MM.1S (cell line): ENCODE results near the gene PROX2.

Source experiments
- DNase-seq: peaks from one replicate; pipeline ENCODE4 v3.0.0-alpha.2; 2015
- H2AFZ ChIP-seq: fragments of 300-600 bp; sonication (generic); 2 replicates; pipeline ENCODE4 v1.6.0; 2016; ENCODE audit warnings: antibody characterized with exemption, low read length
- H3F3A ChIP-seq: fragments of 300-600 bp; sonication (generic); 2 replicates; pipeline ENCODE4 v1.6.1; 2016; ENCODE audit warnings: mild to moderate bottlenecking, antibody characterized with exemption, low read length, moderate library complexity, mixed read lengths; ENCODE audit not compliant: insufficient read depth
- H3K27ac ChIP-seq: fragments of 300-600 bp; sonication (generic); 2 replicates; pipeline ENCODE4 v1.5.1; 2016; ENCODE audit warnings: mild to moderate bottlenecking, low read length
- H3K27me3 ChIP-seq: fragments of 300-600 bp; sonication (generic); replicated peaks from 2 replicates; pipeline ENCODE4 v1.6.0; 2016; ENCODE audit warnings: low read length; ENCODE audit not compliant: insufficient read depth
- H3K36me3 ChIP-seq: fragments of 300-600 bp; sonication (generic); replicated peaks from 2 replicates; pipeline ENCODE4 v1.6.1; 2016; ENCODE audit warnings: mild to moderate bottlenecking, low read length, mixed read lengths; ENCODE audit not compliant: insufficient read depth
- H3K4me1 ChIP-seq: fragments of 300-600 bp; sonication (generic); 2 replicates; pipeline ENCODE4 v1.6.1; 2016; ENCODE audit warnings: low read length, mixed read lengths
- H3K4me2 ChIP-seq: fragments of 300-600 bp; sonication (generic); 2 replicates; pipeline ENCODE4 v1.6.0; 2016; ENCODE audit warnings: low read depth, low read length
- H3K4me3 ChIP-seq: fragments of 300-600 bp; sonication (generic); 2 replicates; pipeline ENCODE4 v1.5.1; 2016; ENCODE audit warnings: low read length, mixed read lengths
- H3K79me2 ChIP-seq: fragments of 300-600 bp; sonication (generic); 2 replicates; pipeline ENCODE4 v1.6.1; 2016; ENCODE audit warnings: mixed run types, low read length, mixed read lengths
- H3K9ac ChIP-seq: fragments of 300-600 bp; sonication (generic); 2 replicates; pipeline ENCODE4 v1.6.1; 2016; ENCODE audit warnings: low read length, mixed read lengths
- H3K9me2 ChIP-seq: fragments of 300-600 bp; sonication (generic); replicated peaks from 2 replicates; pipeline ENCODE4 v1.6.1; 2016; ENCODE audit warnings: mild to moderate bottlenecking, low read length, mixed read lengths; ENCODE audit not compliant: insufficient read depth
- H3K9me3 ChIP-seq: fragments of 300-600 bp; sonication (generic); replicated peaks from 2 replicates; pipeline ENCODE4 v1.6.1; 2016; ENCODE audit warnings: mild to moderate bottlenecking, low read length, mixed read lengths; ENCODE audit not compliant: insufficient read depth
- H4K20me1 ChIP-seq: fragments of 300-600 bp; sonication (generic); 2 replicates; pipeline ENCODE4 v1.6.1; 2016; ENCODE audit warnings: mild to moderate bottlenecking, low read length, moderate library complexity, mixed read lengths; ENCODE audit not compliant: insufficient read depth
- EZH2 ChIP-seq: fragments of 300-600 bp; sonication (generic); optimal IDR thresholded peaks from 2 replicates; pipeline ENCODE3; 2017; ENCODE audit warnings: low read depth, mild to moderate bottlenecking, antibody characterized with exemption, low read length, mixed read lengths
- EZH2phosphoT487 ChIP-seq: fragments of 300-600 bp; sonication (generic); IDR thresholded peaks from 2 replicates; pipeline ENCODE4 v1.6.1; 2018; ENCODE audit warnings: antibody characterized with exemption, low read length
- TF ChIP-seq, protein P1 (sequence below): fragments of 300-600 bp; sonication (generic); IDR thresholded peaks from 2 replicates; pipeline ENCODE4 v1.5.1; 2016; ENCODE audit warnings: antibody characterized with exemption, low read length, mixed read lengths

PROX2 gene

DNA sequence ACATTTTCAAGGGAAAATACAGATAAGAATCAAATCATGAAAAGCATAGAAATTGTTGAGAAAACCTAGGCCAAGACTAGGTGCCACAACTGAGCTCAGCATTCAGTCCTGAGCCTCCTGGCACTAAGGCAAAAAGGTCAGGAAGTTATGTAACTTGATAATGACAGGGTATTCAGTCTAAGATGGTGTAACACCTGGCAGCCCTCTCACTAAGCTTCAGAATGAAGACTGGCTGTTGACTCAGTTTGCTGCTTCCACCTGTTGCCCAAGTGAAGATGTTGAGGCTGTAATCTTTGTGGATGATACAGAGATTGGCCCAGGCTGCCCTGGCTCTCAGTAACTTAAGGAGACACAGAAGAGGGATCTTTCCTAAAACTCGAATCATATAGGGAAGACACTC, 19.6 kb downstream of the PROX2 start:
- Histone ChIP-seq H3K36me3 (no peaks in the 10 kb centered on the region), H2AFZ (no peak overlapping the region), H3K9ac (no peak overlapping the region), H3K4me2 (no peak overlapping the region), H3K4me1 (no peaks in the 10 kb centered on the region), H3K9me2 (no peaks in the 10 kb centered on the region), H3K27ac (no peak overlapping the region), H3F3A (no peaks in the 10 kb centered on the region), H3K9me3 (no peaks in the 10 kb centered on the region), H3K27me3 (no peaks in the 10 kb centered on the region), H3K4me3 (no peak overlapping the region), H3K79me2 (no peaks in the 10 kb centered on the region), H4K20me1 (no peaks in the 10 kb centered on the region)
- TF ChIP-seq, protein P1, sequence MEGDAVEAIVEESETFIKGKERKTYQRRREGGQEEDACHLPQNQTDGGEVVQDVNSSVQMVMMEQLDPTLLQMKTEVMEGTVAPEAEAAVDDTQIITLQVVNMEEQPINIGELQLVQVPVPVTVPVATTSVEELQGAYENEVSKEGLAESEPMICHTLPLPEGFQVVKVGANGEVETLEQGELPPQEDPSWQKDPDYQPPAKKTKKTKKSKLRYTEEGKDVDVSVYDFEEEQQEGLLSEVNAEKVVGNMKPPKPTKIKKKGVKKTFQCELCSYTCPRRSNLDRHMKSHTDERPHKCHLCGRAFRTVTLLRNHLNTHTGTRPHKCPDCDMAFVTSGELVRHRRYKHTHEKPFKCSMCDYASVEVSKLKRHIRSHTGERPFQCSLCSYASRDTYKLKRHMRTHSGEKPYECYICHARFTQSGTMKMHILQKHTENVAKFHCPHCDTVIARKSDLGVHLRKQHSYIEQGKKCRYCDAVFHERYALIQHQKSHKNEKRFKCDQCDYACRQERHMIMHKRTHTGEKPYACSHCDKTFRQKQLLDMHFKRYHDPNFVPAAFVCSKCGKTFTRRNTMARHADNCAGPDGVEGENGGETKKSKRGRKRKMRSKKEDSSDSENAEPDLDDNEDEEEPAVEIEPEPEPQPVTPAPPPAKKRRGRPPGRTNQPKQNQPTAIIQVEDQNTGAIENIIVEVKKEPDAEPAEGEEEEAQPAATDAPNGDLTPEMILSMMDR: no peak
- TF ChIP-seq EZH2: no peak
- TF ChIP-seq EZH2phosphoT487: no peak
- no peak for DNase-seq

- H3K4me2 ChIP-seq: no peak overlapping the region
- H3K4me1 ChIP-seq: no peaks in the 10 kb centered on the region
- H2AFZ ChIP-seq: no peak overlapping the region
- H3K4me3 ChIP-seq: no peak overlapping the region
- H3K27ac ChIP-seq: no peak overlapping the region
- H3K9me2 ChIP-seq: no peaks in the 10 kb centered on the region
- H3K9ac ChIP-seq: no peak overlapping the region
- no peak for TF ChIP-seq EZH2
- DNase-seq: no peak
- no peaks in the 10 kb centered on the region for H3K27me3 ChIP-seq
- no peaks in the 10 kb centered on the region for H3K36me3 ChIP-seq
- H3F3A ChIP-seq: no peaks in the 10 kb centered on the region
- no peaks in the 10 kb centered on the region for H3K9me3 ChIP-seq
- no peaks in the 10 kb centered on the region for H3K79me2 ChIP-seq
- no peaks in the 10 kb centered on the region for H4K20me1 ChIP-seq
These were observed 20.0 kb downstream of the PROX2 start for GRCh38 chr14:74855945-74856344.

DNA sequence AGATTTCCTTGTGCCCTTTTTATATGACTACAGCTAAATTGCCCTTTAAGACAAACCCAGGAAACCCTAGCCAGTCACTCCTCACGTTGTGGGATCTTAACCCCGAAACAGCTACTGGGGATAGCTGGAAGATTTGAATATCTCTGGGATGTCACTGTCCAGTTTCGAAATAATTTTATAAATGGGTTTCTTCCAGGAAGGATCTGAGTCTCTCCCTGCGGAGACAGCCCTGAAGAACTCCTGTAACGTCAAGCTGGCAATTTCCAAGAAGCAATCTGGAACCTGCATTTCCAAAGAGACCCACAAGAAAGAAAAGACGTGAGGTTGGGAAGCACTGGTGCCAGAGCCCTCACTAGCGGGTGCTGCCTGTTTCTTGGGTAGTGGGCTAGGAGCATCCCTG, 20.9 kb downstream of the PROX2 start:
- Histone ChIP-seq H3K9ac (no peak overlapping the region), H3K27ac (no peak overlapping the region), H3K27me3 (no peaks in the 10 kb centered on the region), H3K36me3 (no peaks in the 10 kb centered on the region), H3K9me2 (no peaks in the 10 kb centered on the region), H3K4me1 (no peaks in the 10 kb centered on the region), H2AFZ (no peak overlapping the region), H3K79me2 (no peaks in the 10 kb centered on the region), H4K20me1 (no peaks in the 10 kb centered on the region), H3K4me2 (no peak overlapping the region), H3K4me3 (no peak overlapping the region), H3K9me3 (no peaks in the 10 kb centered on the region), H3F3A (no peaks in the 10 kb centered on the region)
- no peak for DNase-seq
- no peak for TF ChIP-seq EZH2
- TF ChIP-seq, protein P1: no peak
- TF ChIP-seq EZH2phosphoT487: no peak

DNA sequence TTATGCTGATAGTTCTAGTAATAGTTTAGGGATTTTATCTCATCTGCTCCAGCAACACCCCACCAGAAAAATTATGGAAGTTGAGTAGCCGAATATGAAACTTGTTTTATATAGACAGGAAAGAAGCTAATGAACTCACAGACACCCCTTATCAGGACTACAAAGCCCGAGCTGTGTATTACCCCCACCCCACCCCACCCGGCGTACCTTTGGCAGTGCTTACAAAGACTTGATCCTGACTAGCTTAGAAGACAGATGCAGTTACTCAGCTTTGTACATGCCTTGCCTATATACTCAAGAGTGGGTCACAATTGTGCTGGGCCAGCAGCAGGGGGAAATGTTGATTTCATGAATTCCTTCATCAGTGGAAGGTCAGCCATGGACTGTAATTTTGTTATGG, 22.4 kb downstream of the PROX2 start:
- Histone ChIP-seq H3K9ac (no peak overlapping the region), H3K9me2 (no peaks in the 10 kb centered on the region), H2AFZ (no peak overlapping the region), H3K36me3 (no peaks in the 10 kb centered on the region), H3K27me3 (no peaks in the 10 kb centered on the region), H4K20me1 (no peaks in the 10 kb centered on the region), H3K4me3 (no peak overlapping the region), H3K79me2 (no peaks in the 10 kb centered on the region), H3K4me1 (no peaks in the 10 kb centered on the region), H3F3A (no peaks in the 10 kb centered on the region), H3K9me3 (no peaks in the 10 kb centered on the region), H3K27ac (no peak overlapping the region), H3K4me2 (no peak overlapping the region)
- TF ChIP-seq, protein P1: no peak
- TF ChIP-seq EZH2 (no peak), EZH2phosphoT487 (no peak)
- DNase-seq: no peak
